SJCRH30 (cell line): ENCODE results near the gene MYBPC1. TPM values are rescaled to one million over a fixed set of nuclear protein-coding genes. Genes with fewer than 3 reads are reported as not detected.

Experiments used
- DNase-seq, 2 experiments: peaks; one replicate each; pipeline ENCODE4 v3.0.0-alpha.2; 2015 to 2020
- H3K27ac ChIP-seq: fragments of 250-450 bp; sonication (Bioruptor Pico); 2 replicates; pipeline ENCODE4 v1.5.1; 2020; ENCODE audit warnings: mild to moderate bottlenecking, moderate library complexity
- H3K27me3 ChIP-seq: fragments of 250-450 bp; sonication (Bioruptor Pico); 2 replicates; pipeline ENCODE4 v1.5.1; 2020; ENCODE audit warnings: mild to moderate bottlenecking, moderate library complexity
- H3K36me3 ChIP-seq: fragments of 250-450 bp; sonication (Bioruptor Pico); 2 replicates; pipeline ENCODE4 v1.5.1; 2020; ENCODE audit warnings: mild to moderate bottlenecking, moderate library complexity
- H3K4me1 ChIP-seq: fragments of 250-450 bp; sonication (Bioruptor Pico); 2 replicates; pipeline ENCODE4 v1.5.1; 2020; ENCODE audit warnings: mild to moderate bottlenecking, moderate library complexity
- H3K4me3 ChIP-seq: fragments of 250-450 bp; sonication (Bioruptor Pico); 2 replicates; pipeline ENCODE4 v1.5.1; 2020; ENCODE audit warnings: mild to moderate bottlenecking, moderate library complexity
- H3K9me3 ChIP-seq: fragments of 250-450 bp; sonication (Bioruptor Pico); replicated peaks from 2 replicates; pipeline ENCODE4 v1.5.1; 2020; ENCODE audit warnings: mild to moderate bottlenecking, moderate library complexity
- total RNA-seq: library from RNA; depleted of rRNA; stranded (reverse); fragments of >200 nt; shearing (Covaris generic); gene quantifications from 2 replicates; pipeline ENCODE4 v1.2.3, GENCODE V29; 2014

The MYBPC1 gene
- total RNA-seq, 1 experiment from 2014 or later, result not detected

DNA sequence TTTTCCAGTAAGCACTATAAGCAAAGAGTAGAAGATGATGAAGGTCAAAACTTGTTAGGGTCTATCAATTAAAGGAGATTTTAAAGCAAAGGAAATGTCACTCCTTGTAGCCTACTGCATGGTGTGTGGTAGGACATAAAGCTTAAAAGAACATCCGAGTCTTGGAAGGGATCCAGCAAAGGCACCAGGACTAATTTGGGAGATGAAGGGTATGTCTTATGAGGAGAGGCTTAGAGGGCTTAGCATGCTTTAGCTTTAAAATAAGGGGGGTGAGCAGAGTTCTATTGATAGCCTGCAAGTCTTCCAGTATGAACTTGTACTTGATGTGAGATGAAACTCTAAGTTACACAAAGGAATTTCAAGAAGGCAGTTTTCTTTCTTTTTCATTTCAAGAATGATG, 11.8 kb upstream of the MYBPC1 start:
- peak; percentile 7 to 47 for DNase-seq
- no peaks in the 10 kb centered on the region for H3K36me3 ChIP-seq
- H3K4me1 ChIP-seq, result no peaks in the 10 kb centered on the region
- no peak overlapping the region for H3K27ac ChIP-seq
- H3K9me3 ChIP-seq, result no peaks in the 10 kb centered on the region
- no peaks in the 10 kb centered on the region for H3K27me3 ChIP-seq
- no peak overlapping the region for H3K4me3 ChIP-seq

- DNase-seq, result no peak
- no peaks in the 10 kb centered on the region for H3K4me1 ChIP-seq
- H3K4me3 ChIP-seq, result no peak overlapping the region
- no peaks in the 10 kb centered on the region for H3K9me3 ChIP-seq
- H3K36me3 ChIP-seq, result no peaks in the 10 kb centered on the region
- H3K27me3 ChIP-seq, result no peaks in the 10 kb centered on the region
- no peak overlapping the region for H3K27ac ChIP-seq
Observed at GRCh38 chr12:101590383-101590782, 4.4 kb upstream of the MYBPC1 start.

GRCh38 chr12:101591781-101592180, 3.0 kb upstream of the MYBPC1 start:
- no peak overlapping the region for H3K27ac ChIP-seq
- H3K4me1 ChIP-seq, result no peaks in the 10 kb centered on the region
- H3K9me3 ChIP-seq, result no peaks in the 10 kb centered on the region
- H3K27me3 ChIP-seq, result no peaks in the 10 kb centered on the region
- no peak overlapping the region for H3K4me3 ChIP-seq
- no peak for DNase-seq
- no peaks in the 10 kb centered on the region for H3K36me3 ChIP-seq

DNA sequence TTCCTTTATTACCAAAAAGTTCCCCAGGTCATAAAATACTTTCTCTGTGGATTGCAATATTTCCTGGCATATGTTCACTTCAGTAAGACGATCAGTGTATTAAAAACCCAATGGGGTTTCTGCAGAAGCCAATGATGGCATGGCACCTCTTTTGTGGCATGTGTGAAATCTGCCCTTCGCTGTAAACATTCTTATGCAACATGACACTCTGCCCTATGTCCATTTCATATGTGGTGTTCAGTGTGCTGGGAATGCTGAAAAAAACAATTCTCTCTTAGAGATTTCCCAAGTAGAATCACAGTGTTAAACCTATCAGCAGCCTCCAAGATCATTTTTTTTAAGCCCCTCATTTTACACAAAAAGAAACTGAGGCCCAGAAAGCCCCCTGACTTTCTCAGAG, 2.3 kb upstream of the MYBPC1 start:
- no peaks in the 10 kb centered on the region for H3K4me1 ChIP-seq
- H3K4me3 ChIP-seq, result no peak overlapping the region
- H3K27me3 ChIP-seq, result no peaks in the 10 kb centered on the region
- no peaks in the 10 kb centered on the region for H3K9me3 ChIP-seq
- DNase-seq, result no peak
- H3K36me3 ChIP-seq, result no peaks in the 10 kb centered on the region
- H3K27ac ChIP-seq, result no peak overlapping the region

- no peak overlapping the region for H3K27ac ChIP-seq
- no peak for DNase-seq
- no peaks in the 10 kb centered on the region for H3K9me3 ChIP-seq
- H3K27me3 ChIP-seq, result no peaks in the 10 kb centered on the region
- no peak overlapping the region for H3K4me3 ChIP-seq
- no peaks in the 10 kb centered on the region for H3K4me1 ChIP-seq
- H3K36me3 ChIP-seq, result no peaks in the 10 kb centered on the region
Observed at GRCh38 chr12:101592921-101593320, 1.9 kb upstream of the MYBPC1 start.

GRCh38 chr12:101596172-101596571, 1.4 kb downstream of the MYBPC1 start:
- no peaks in the 10 kb centered on the region for H3K4me1 ChIP-seq
- no peak overlapping the region for H3K27ac ChIP-seq
- DNase-seq, result no peak
- H3K4me3 ChIP-seq, result no peak overlapping the region
- no peaks in the 10 kb centered on the region for H3K27me3 ChIP-seq
- H3K9me3 ChIP-seq, result no peaks in the 10 kb centered on the region
- H3K36me3 ChIP-seq, result no peaks in the 10 kb centered on the region

GRCh38 chr12:101597164-101597563, 2.4 kb downstream of the MYBPC1 start:
- Histone ChIP-seq H3K9me3 (no peaks in the 10 kb centered on the region), H3K27me3 (no peaks in the 10 kb centered on the region), H3K4me3 (no peak overlapping the region), H3K4me1 (no peaks in the 10 kb centered on the region), H3K36me3 (no peaks in the 10 kb centered on the region), H3K27ac (no peak overlapping the region)
- DNase-seq, result no peak

- no peak overlapping the region for H3K4me3 ChIP-seq
- no peak overlapping the region for H3K27ac ChIP-seq
- DNase-seq, result no peak
- H3K4me1 ChIP-seq, result no peaks in the 10 kb centered on the region
- no peaks in the 10 kb centered on the region for H3K27me3 ChIP-seq
- H3K36me3 ChIP-seq, result no peaks in the 10 kb centered on the region
- H3K9me3 ChIP-seq, result no peaks in the 10 kb centered on the region
Observed at GRCh38 chr12:101598483-101598882, 3.7 kb downstream of the MYBPC1 start.

GRCh38 chr12:101599311-101599710, 4.5 kb downstream of the MYBPC1 start:
- H3K9me3 ChIP-seq, result no peaks in the 10 kb centered on the region
- H3K4me3 ChIP-seq, result no peak overlapping the region
- no peaks in the 10 kb centered on the region for H3K27me3 ChIP-seq
- H3K4me1 ChIP-seq, result no peaks in the 10 kb centered on the region
- no peak overlapping the region for H3K27ac ChIP-seq
- H3K36me3 ChIP-seq, result no peaks in the 10 kb centered on the region
- no peak for DNase-seq

GRCh38 chr12:101599771-101600484, 5.2 kb downstream of the MYBPC1 start:
- DNase-seq, result peak; percentile 8 to 43
- Histone ChIP-seq H3K36me3 (no peaks in the 10 kb centered on the region), H3K4me1 (no peaks in the 10 kb centered on the region), H3K27ac (no peak overlapping the region), H3K4me3 (no peak overlapping the region), H3K9me3 (no peaks in the 10 kb centered on the region), H3K27me3 (no peaks in the 10 kb centered on the region)

DNA sequence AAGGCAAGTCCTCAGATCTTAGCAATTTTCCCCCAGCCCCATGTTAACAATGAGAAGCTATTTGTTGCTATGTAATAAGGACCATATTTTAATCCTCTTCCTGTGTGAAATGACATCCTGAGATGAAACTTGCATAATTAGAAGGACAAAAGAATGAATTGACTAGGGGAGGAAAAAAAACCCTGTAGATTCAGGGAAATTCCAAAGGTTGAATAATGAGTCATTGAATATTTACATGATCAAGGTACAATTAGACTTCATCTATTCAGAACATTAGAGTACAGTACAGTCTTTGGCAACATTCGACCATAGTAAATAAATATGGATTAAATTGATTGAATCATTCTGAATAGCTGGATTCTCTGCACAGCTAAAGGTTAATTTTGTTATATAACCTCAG, 9.4 kb downstream of the MYBPC1 start:
- H3K27me3 ChIP-seq, result no peaks in the 10 kb centered on the region
- H3K4me1 ChIP-seq, result no peaks in the 10 kb centered on the region
- H3K27ac ChIP-seq, result no peak overlapping the region
- H3K36me3 ChIP-seq, result no peaks in the 10 kb centered on the region
- H3K9me3 ChIP-seq, result no peaks in the 10 kb centered on the region
- DNase-seq, result no peak
- no peak overlapping the region for H3K4me3 ChIP-seq

DNA sequence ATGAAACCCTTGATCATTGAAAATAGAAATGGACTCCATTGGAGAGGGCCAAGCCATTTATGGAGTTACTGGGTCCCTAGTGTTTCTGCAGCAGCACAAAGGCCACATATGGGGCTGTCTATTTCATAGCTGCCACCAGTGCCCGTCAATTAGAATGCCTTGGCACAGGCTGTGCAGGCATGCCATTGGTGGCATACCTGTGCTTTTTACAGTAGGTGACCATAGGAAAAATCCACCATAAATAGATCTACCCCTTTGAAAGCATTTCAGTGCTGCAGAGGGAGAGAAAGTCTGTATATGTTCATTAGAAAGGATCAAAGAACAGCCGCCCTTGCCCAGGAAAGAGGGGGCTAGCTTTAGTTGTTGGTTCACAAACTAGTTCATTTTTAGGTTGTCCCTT, 13.1 kb downstream of the MYBPC1 start:
- H3K9me3 ChIP-seq, result no peaks in the 10 kb centered on the region
- H3K27ac ChIP-seq, result no peak overlapping the region
- H3K4me3 ChIP-seq, result no peak overlapping the region
- H3K4me1 ChIP-seq, result no peaks in the 10 kb centered on the region
- DNase-seq, result no peak
- no peaks in the 10 kb centered on the region for H3K36me3 ChIP-seq
- no peaks in the 10 kb centered on the region for H3K27me3 ChIP-seq

- H3K27ac ChIP-seq, result no peak overlapping the region
- H3K36me3 ChIP-seq, result no peaks in the 10 kb centered on the region
- no peaks in the 10 kb centered on the region for H3K4me1 ChIP-seq
- H3K9me3 ChIP-seq, result no peaks in the 10 kb centered on the region
- no peak for DNase-seq
- no peak overlapping the region for H3K4me3 ChIP-seq
- H3K27me3 ChIP-seq, result no peaks in the 10 kb centered on the region
Observed at GRCh38 chr12:101608301-101609133, 13.7 kb downstream of the MYBPC1 start.

GRCh38 chr12:101609198-101609597, 14.4 kb downstream of the MYBPC1 start:
- H3K4me3 ChIP-seq, result no peak overlapping the region
- H3K9me3 ChIP-seq, result no peaks in the 10 kb centered on the region
- H3K27me3 ChIP-seq, result no peaks in the 10 kb centered on the region
- no peak for DNase-seq
- H3K36me3 ChIP-seq, result no peaks in the 10 kb centered on the region
- no peak overlapping the region for H3K27ac ChIP-seq
- no peaks in the 10 kb centered on the region for H3K4me1 ChIP-seq

DNA sequence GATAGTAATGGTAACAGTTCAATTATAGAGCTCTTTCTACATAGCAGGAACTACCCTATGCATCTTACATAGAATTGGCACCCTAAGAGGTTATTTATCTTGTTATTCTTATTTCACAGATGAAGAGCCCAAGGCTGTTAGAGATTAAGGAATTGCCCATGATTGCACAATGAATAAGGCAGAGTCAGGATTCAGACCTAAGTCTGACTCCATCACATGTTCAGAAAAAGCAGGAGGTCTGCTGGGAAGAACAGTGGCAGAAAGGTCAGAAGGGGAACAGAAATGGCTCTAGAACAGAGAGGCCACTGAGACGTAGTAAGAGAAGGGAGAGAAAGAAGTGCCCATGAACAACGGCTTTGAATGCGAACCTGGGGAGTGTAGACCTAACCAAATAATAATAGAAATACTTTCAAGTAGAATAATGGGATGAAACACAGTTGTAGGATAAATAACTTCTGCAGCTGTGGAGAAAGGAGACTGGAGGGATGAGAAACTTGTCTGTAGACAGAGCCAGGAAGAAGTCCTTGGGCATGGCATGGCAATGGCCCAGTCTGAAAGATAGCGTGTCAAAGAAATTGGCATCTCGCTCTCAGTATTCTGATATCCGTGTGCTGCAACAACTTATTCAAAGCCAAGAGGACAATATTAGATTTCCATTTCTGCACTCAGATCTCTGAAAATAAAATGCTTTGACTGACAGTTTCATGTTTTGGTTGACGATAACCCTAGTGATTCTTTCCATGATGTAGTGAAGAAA, 17.6 kb downstream of the MYBPC1 start:
- H3K27ac ChIP-seq, result no peak overlapping the region
- no peaks in the 10 kb centered on the region for H3K36me3 ChIP-seq
- H3K4me1 ChIP-seq, result no peaks in the 10 kb centered on the region
- no peak overlapping the region for H3K4me3 ChIP-seq
- H3K9me3 ChIP-seq, result no peaks in the 10 kb centered on the region
- no peaks in the 10 kb centered on the region for H3K27me3 ChIP-seq
- DNase-seq, result no peak
